Fibroblast of mammary gland (primary cell): ENCODE data around the gene CDCA8.

Experiments used
- DNase-seq: peaks from one replicate; pipeline ENCODE4 v3.0.0-alpha.2; 2010; ENCODE audit warnings: low read depth
- H3K4me3 ChIP-seq: 2 replicates; pipeline ENCODE4 v1.5.1; 2011; ENCODE audit warnings: low read depth, mild to moderate bottlenecking, low read length, moderate library complexity; ENCODE audit not compliant: control insufficient read depth
- CTCF ChIP-seq: conservative IDR thresholded peaks from 2 replicates; pipeline ENCODE4 v1.5.1; 2011; ENCODE audit warnings: low read depth, low read length, inconsistent platforms; ENCODE audit not compliant: control insufficient read depth, insufficient read depth

The CDCA8 gene

GRCh38 chr1:37670133-37670532 lies 22.2 kb upstream of the CDCA8 start:
- no peak overlapping the region for H3K4me3 ChIP-seq
- TF ChIP-seq CTCF: no peak
- DNase-seq: no peak

GRCh38 chr1:37671261-37671660 lies 21.1 kb upstream of the CDCA8 start:
- TF ChIP-seq CTCF: no peak
- no peak overlapping the region for H3K4me3 ChIP-seq
- no peak for DNase-seq

GRCh38 chr1:37672136-37672870 lies 20.0 kb upstream of the CDCA8 start:
- TF ChIP-seq CTCF: no peak

GRCh38 chr1:37673920-37674319 lies 18.4 kb upstream of the CDCA8 start:
- DNase-seq: no peak
- no peak overlapping the region for H3K4me3 ChIP-seq
- TF ChIP-seq CTCF: no peak

More at GRCh38 chr1:37672136-37672870, 20.0 kb upstream of the CDCA8 start:
- no peak for DNase-seq
- H3K4me3 ChIP-seq: no peak overlapping the region

- DNase-seq: no peak
- TF ChIP-seq CTCF: no peak
- no peak overlapping the region for H3K4me3 ChIP-seq
Observed at GRCh38 chr1:37676281-37677142, 15.8 kb upstream of the CDCA8 start.

- DNase-seq: no peak
- TF ChIP-seq CTCF: no peak
- no peak overlapping the region for H3K4me3 ChIP-seq
Observed at GRCh38 chr1:37677143-37677439, 15.2 kb upstream of the CDCA8 start.

GRCh38 chr1:37677808-37678207 lies 14.5 kb upstream of the CDCA8 start:
- no peak overlapping the region for H3K4me3 ChIP-seq
- DNase-seq: no peak
- TF ChIP-seq CTCF: no peak
